WTC11 (cell line): Measurements from ENCODE around the gene AKR1C2. TPM values are rescaled to one million over a fixed set of nuclear protein-coding genes. Genes with fewer than 3 reads are reported as not detected.
"Not testable (repeated sequence)": the region's sequence is repeated elsewhere in the genome, so short reads cannot be mapped to it uniquely, and the experiment has no call there.

Source experiments
- ATAC-seq: fragments of 200-7000 bp; cut with Tn5 transposase; 2 replicates; pipeline ENCODE4 v1.10.0; 2021; ENCODE audit warnings: mild to moderate bottlenecking, moderate library complexity
- CTCF ChIA-PET: fragments of 300-600 bp; sonication (Branson Sonifier 250); formaldehyde crosslinking; loops from one replicate; lab custom pipeline; 2021; ENCODE audit warnings: antibody characterized with exemption; lab: Charles Lee
- POLR2A ChIA-PET: fragments of 350-600 bp; sonication (Branson Sonifier 250); formaldehyde crosslinking; loops from one replicate; lab custom pipeline; 2021; ENCODE audit warnings: antibody characterized with exemption; lab: Charles Lee
- DNase-seq: peaks from one replicate; pipeline ENCODE4 v3.0.0; 2021; ENCODE audit warnings: low spot score
- H3K27ac Mint-ChIP-seq: 2 replicates; pipeline ENCODE4 v1.8.0; 2021; ENCODE audit warnings: mixed read lengths
- H3K27me3 Mint-ChIP-seq: 2 replicates; pipeline ENCODE4 v1.8.0; 2021; ENCODE audit warnings: low read depth, mild to moderate bottlenecking, moderate library complexity, mixed read lengths
- H3K36me3 Mint-ChIP-seq: 2 replicates; pipeline ENCODE4 v1.8.0; 2021; ENCODE audit warnings: mixed read lengths
- H3K4me1 Mint-ChIP-seq: 2 replicates; pipeline ENCODE4 v1.8.0; 2022; ENCODE audit warnings: mixed read lengths
- H3K4me3 Mint-ChIP-seq: 2 replicates; pipeline ENCODE4 v1.8.0; 2021; ENCODE audit warnings: mild to moderate bottlenecking, moderate library complexity, mixed read lengths
- H3K9me3 Mint-ChIP-seq: 2 replicates; pipeline ENCODE4 v1.8.0; 2021; ENCODE audit warnings: mixed read lengths
- CREM ChIP-seq: sonication (generic); formaldehyde crosslinking; IDR thresholded peaks from 2 replicates; pipeline ENCODE4 v1.8.1; 2022; ENCODE audit warnings: mild to moderate bottlenecking, missing genetic modification reagents, moderate library complexity
- ELF4 ChIP-seq: sonication (generic); formaldehyde crosslinking; IDR thresholded peaks from 2 replicates; pipeline ENCODE4 v1.8.1; 2022; ENCODE audit warnings: low read depth, mild to moderate bottlenecking, moderate library complexity, missing genetic modification reagents
- ESRRA ChIP-seq: sonication (generic); formaldehyde crosslinking; IDR thresholded peaks from 2 replicates; pipeline ENCODE4 v1.8.1; 2022; ENCODE audit warnings: mild to moderate bottlenecking, missing genetic modification reagents, borderline replicate concordance
- GTF2I ChIP-seq: fragments of 250-450 bp; sonication (Bioruptor Pico); conservative IDR thresholded peaks from 2 replicates; pipeline ENCODE4 v1.4.0; 2021; ENCODE audit warnings: mild to moderate bottlenecking
- JAZF1 ChIP-seq: fragments of 250-450 bp; sonication (Bioruptor Pico); IDR thresholded peaks from 2 replicates; pipeline ENCODE4 v1.9.0; 2021; ENCODE audit warnings: moderate library complexity, mild to moderate bottlenecking, inconsistent platforms
- NFE2L1 ChIP-seq: sonication (generic); formaldehyde crosslinking; IDR thresholded peaks from 2 replicates; pipeline ENCODE4 v1.8.1; 2023; ENCODE audit warnings: missing genetic modification reagents
- NR1H2 ChIP-seq: sonication (generic); formaldehyde crosslinking; IDR thresholded peaks from 2 replicates; pipeline ENCODE4 v1.9.0; 2021; ENCODE audit warnings: mild to moderate bottlenecking, moderate library complexity, missing genetic modification reagents
- NR2C2 ChIP-seq: sonication (generic); formaldehyde crosslinking; IDR thresholded peaks from 2 replicates; pipeline ENCODE4 v1.8.0; 2022; ENCODE audit warnings: mild to moderate bottlenecking, missing genetic modification reagents
- OVOL2 ChIP-seq: fragments of 250-450 bp; sonication (Bioruptor Pico); IDR thresholded peaks from 2 replicates; pipeline ENCODE4 v1.9.0; 2021; ENCODE audit warnings: mild to moderate bottlenecking, borderline replicate concordance
- TEAD1 ChIP-seq: sonication (generic); formaldehyde crosslinking; IDR thresholded peaks from 2 replicates; pipeline ENCODE4 v1.8.0; 2022; ENCODE audit warnings: mild to moderate bottlenecking, missing genetic modification reagents
- ZNF138 ChIP-seq: sonication (generic); formaldehyde crosslinking; conservative IDR thresholded peaks from 2 replicates; pipeline ENCODE4 v1.8.1; 2022; ENCODE audit warnings: mild to moderate bottlenecking, moderate library complexity, missing genetic modification reagents
- ZNF232 ChIP-seq: sonication (generic); formaldehyde crosslinking; IDR thresholded peaks from 2 replicates; pipeline ENCODE4 v1.8.0; 2022; ENCODE audit warnings: mild to moderate bottlenecking, missing genetic modification reagents
- ZNF263 ChIP-seq: sonication (generic); formaldehyde crosslinking; IDR thresholded peaks from 2 replicates; pipeline ENCODE4 v1.8.1; 2022; ENCODE audit warnings: low read depth, mild to moderate bottlenecking, moderate library complexity, missing genetic modification reagents
- ZNF396 ChIP-seq: fragments of 250-450 bp; sonication (Bioruptor Pico); IDR thresholded peaks from 2 replicates; pipeline ENCODE4 v1.8.0; 2021; ENCODE audit warnings: mild to moderate bottlenecking, moderate library complexity, borderline replicate concordance
- ZNF671 ChIP-seq: fragments of 250-450 bp; sonication (Bioruptor Pico); IDR thresholded peaks from 2 replicates; pipeline ENCODE4 v1.8.0; 2021; ENCODE audit warnings: mild to moderate bottlenecking
- total RNA-seq: library from RNA; stranded (reverse); gene quantifications from 3 replicates; pipeline ENCODE4 v1.2.3, GENCODE V29; 2021
- TF ChIP-seq, protein P1 (sequence below): sonication (generic); formaldehyde crosslinking; IDR thresholded peaks from 2 replicates; pipeline ENCODE4 v1.8.1; 2023; ENCODE audit warnings: mild to moderate bottlenecking, missing genetic modification reagents
- TF ChIP-seq, protein P2 (sequence below): sonication (generic); formaldehyde crosslinking; conservative IDR thresholded peaks from 2 replicates; pipeline ENCODE4 v1.8.1; 2022; ENCODE audit warnings: mild to moderate bottlenecking, missing genetic modification reagents
- TF ChIP-seq, protein P3 (sequence below): sonication (generic); formaldehyde crosslinking; IDR thresholded peaks from 2 replicates; pipeline ENCODE4 v1.8.1; 2022; ENCODE audit warnings: mild to moderate bottlenecking, missing genetic modification reagents, moderate library complexity, borderline replicate concordance
- TF ChIP-seq, protein P4 (sequence below): sonication (generic); formaldehyde crosslinking; IDR thresholded peaks from 2 replicates; pipeline ENCODE4 v1.8.1; 2023; ENCODE audit warnings: mild to moderate bottlenecking, missing genetic modification reagents, moderate library complexity
- TF ChIP-seq, protein P5 (sequence below): sonication (generic); formaldehyde crosslinking; IDR thresholded peaks from 2 replicates; pipeline ENCODE4 v1.8.1; 2022; ENCODE audit warnings: low read depth, missing genetic modification reagents, borderline replicate concordance
- TF ChIP-seq, protein P6 (sequence below): fragments of 250-450 bp; sonication (Bioruptor Pico); IDR thresholded peaks from 2 replicates; pipeline ENCODE4 v1.9.0; 2021; ENCODE audit warnings: mild to moderate bottlenecking
- TF ChIP-seq, protein P7 (sequence below): sonication (generic); formaldehyde crosslinking; IDR thresholded peaks from 2 replicates; pipeline ENCODE4 v1.8.0; 2022; ENCODE audit warnings: mild to moderate bottlenecking, missing genetic modification reagents

AKR1C2 gene
- total RNA-seq, 1 experiment from 2014 or later: 1.2 TPM

DNA sequence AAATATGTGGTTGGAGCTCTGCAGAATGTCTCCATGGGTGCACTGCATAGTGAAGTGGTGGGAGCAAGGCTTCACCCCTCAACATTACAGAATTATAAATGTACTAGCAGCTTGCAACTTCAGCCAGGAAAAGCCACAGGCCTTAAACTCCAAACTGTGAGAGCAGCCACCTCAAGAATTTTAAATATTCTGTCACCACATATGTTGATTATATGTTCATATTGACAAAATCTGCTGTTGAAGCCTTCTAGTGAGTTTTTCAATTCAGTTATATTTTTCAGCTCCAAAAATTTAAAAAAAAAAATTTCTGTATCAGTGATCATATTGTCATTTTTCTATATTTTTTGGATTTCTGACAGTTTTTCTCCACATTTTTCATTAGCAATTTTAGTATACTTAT, 30.9 kb upstream of the AKR1C2 start (continued):
- TF ChIP-seq, protein P1, sequence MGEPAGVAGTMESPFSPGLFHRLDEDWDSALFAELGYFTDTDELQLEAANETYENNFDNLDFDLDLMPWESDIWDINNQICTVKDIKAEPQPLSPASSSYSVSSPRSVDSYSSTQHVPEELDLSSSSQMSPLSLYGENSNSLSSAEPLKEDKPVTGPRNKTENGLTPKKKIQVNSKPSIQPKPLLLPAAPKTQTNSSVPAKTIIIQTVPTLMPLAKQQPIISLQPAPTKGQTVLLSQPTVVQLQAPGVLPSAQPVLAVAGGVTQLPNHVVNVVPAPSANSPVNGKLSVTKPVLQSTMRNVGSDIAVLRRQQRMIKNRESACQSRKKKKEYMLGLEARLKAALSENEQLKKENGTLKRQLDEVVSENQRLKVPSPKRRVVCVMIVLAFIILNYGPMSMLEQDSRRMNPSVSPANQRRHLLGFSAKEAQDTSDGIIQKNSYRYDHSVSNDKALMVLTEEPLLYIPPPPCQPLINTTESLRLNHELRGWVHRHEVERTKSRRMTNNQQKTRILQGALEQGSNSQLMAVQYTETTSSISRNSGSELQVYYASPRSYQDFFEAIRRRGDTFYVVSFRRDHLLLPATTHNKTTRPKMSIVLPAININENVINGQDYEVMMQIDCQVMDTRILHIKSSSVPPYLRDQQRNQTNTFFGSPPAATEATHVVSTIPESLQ (CRISPR knock-in tag): no peak
- TF ChIP-seq NFE2L1 (no peak), NR1H2 (CRISPR knock-in tag) (no peak), ZNF138 (CRISPR knock-in tag) (no peak), JAZF1 (CRISPR knock-in tag) (no peak), ESRRA (CRISPR knock-in tag) (no peak), ZNF396 (CRISPR knock-in tag) (no peak), CREM (CRISPR knock-in tag) (no peak), TEAD1 (CRISPR knock-in tag) (no peak)
- TF ChIP-seq, protein P2, sequence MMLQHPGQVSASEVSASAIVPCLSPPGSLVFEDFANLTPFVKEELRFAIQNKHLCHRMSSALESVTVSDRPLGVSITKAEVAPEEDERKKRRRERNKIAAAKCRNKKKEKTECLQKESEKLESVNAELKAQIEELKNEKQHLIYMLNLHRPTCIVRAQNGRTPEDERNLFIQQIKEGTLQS (CRISPR knock-in tag): no peak
- TF ChIP-seq, protein P3, sequence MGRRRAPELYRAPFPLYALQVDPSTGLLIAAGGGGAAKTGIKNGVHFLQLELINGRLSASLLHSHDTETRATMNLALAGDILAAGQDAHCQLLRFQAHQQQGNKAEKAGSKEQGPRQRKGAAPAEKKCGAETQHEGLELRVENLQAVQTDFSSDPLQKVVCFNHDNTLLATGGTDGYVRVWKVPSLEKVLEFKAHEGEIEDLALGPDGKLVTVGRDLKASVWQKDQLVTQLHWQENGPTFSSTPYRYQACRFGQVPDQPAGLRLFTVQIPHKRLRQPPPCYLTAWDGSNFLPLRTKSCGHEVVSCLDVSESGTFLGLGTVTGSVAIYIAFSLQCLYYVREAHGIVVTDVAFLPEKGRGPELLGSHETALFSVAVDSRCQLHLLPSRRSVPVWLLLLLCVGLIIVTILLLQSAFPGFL (CRISPR knock-in tag): no peak
- TF ChIP-seq, protein P4, sequence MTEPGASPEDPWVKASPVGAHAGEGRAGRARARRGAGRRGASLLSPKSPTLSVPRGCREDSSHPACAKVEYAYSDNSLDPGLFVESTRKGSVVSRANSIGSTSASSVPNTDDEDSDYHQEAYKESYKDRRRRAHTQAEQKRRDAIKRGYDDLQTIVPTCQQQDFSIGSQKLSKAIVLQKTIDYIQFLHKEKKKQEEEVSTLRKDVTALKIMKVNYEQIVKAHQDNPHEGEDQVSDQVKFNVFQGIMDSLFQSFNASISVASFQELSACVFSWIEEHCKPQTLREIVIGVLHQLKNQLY (CRISPR knock-in tag): no peak

DNA sequence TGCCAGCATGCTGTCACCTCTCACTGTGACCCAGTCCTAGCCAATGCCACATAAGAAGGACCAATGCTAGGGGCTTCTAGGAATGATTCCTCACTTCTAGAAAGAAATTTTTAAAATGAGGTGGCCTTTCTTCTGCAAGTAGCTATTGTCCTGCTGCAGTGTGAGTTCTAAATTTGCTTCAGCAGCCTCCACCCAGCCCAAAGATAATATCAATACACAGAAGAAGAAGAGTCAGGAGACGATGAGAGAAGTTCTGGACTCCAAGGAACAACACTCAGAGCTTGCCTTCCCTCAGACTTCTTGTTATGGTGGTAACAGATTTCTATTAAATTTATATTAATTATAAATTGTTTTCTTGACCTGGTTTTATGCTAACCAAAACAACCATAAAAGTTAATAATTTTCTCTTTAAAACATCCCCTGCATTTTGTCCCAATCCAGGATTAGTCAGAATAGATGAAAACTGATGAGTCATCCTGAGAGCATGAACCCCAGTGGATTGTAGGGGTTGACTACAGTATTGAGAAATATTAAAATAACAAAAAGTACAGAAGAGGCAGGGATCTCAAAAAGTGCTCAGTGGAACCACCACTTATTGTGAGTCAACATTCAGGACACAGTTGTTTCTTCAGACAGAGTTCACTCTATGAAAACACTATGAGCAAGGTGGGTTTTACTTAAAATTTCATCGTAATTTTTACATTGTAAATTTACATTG, 29.6 kb upstream of the AKR1C2 start:
- Mint-ChIP-seq H3K4me3 (no peak overlapping the region), H3K27me3 (no peaks in the 10 kb centered on the region), H3K4me1 (peaks cover 29% of the 10 kb centered on the region), H3K36me3 (peaks cover 23% of the 10 kb centered on the region), H3K27ac (no peak overlapping the region), H3K9me3 (peaks cover 46% of the 10 kb centered on the region)
- ChIA-PET POLR2A (no interaction called here), CTCF (no interaction called here)
- no peak for DNase-seq
- TF ChIP-seq, protein P1 (CRISPR knock-in tag): no peak
- TF ChIP-seq ZNF671 (CRISPR knock-in tag): no peak
- TF ChIP-seq ELF4 (CRISPR knock-in tag): no peak
- TF ChIP-seq, protein P5, sequence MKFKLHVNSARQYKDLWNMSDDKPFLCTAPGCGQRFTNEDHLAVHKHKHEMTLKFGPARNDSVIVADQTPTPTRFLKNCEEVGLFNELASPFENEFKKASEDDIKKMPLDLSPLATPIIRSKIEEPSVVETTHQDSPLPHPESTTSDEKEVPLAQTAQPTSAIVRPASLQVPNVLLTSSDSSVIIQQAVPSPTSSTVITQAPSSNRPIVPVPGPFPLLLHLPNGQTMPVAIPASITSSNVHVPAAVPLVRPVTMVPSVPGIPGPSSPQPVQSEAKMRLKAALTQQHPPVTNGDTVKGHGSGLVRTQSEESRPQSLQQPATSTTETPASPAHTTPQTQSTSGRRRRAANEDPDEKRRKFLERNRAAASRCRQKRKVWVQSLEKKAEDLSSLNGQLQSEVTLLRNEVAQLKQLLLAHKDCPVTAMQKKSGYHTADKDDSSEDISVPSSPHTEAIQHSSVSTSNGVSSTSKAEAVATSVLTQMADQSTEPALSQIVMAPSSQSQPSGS: no peak
- TF ChIP-seq, protein P6, sequence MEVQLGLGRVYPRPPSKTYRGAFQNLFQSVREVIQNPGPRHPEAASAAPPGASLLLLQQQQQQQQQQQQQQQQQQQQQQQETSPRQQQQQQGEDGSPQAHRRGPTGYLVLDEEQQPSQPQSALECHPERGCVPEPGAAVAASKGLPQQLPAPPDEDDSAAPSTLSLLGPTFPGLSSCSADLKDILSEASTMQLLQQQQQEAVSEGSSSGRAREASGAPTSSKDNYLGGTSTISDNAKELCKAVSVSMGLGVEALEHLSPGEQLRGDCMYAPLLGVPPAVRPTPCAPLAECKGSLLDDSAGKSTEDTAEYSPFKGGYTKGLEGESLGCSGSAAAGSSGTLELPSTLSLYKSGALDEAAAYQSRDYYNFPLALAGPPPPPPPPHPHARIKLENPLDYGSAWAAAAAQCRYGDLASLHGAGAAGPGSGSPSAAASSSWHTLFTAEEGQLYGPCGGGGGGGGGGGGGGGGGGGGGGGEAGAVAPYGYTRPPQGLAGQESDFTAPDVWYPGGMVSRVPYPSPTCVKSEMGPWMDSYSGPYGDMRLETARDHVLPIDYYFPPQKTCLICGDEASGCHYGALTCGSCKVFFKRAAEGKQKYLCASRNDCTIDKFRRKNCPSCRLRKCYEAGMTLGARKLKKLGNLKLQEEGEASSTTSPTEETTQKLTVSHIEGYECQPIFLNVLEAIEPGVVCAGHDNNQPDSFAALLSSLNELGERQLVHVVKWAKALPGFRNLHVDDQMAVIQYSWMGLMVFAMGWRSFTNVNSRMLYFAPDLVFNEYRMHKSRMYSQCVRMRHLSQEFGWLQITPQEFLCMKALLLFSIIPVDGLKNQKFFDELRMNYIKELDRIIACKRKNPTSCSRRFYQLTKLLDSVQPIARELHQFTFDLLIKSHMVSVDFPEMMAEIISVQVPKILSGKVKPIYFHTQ (CRISPR knock-in tag): no peak
- no peak for TF ChIP-seq OVOL2 (CRISPR knock-in tag)
- no peak for TF ChIP-seq GTF2I (CRISPR knock-in tag)
- no peak for TF ChIP-seq ZNF263 (CRISPR knock-in tag)
- TF ChIP-seq, protein P7, sequence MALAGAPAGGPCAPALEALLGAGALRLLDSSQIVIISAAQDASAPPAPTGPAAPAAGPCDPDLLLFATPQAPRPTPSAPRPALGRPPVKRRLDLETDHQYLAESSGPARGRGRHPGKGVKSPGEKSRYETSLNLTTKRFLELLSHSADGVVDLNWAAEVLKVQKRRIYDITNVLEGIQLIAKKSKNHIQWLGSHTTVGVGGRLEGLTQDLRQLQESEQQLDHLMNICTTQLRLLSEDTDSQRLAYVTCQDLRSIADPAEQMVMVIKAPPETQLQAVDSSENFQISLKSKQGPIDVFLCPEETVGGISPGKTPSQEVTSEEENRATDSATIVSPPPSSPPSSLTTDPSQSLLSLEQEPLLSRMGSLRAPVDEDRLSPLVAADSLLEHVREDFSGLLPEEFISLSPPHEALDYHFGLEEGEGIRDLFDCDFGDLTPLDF (CRISPR knock-in tag): no peak
- no peak for TF ChIP-seq TEAD1 (CRISPR knock-in tag)
- no peak for TF ChIP-seq ZNF232 (CRISPR knock-in tag)
- no peak for TF ChIP-seq NR1H2 (CRISPR knock-in tag)
- TF ChIP-seq NR2C2 (CRISPR knock-in tag): no peak
- ATAC-seq: no peak

DNA sequence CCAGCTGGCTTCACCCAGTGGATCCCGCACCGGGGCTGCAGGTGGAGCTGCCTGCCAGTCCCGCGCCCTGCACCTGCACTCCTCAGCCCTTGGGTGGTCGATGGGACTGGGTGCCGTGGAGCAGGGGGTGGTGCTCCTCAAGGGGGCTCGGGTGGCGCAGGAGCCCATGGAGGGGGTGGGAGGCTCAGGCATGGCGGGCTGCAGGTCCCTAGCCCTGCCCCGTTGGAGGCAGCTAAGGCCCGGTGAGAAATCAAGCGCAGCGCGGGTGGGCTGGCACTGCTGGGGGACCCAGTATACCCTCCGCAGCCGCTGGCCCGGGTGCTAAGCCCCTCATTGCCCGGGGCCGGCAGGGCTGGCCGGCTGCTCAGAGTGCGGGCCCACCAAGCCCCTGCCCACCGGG, 28.8 kb upstream of the AKR1C2 start:
- CTCF ChIA-PET, ATAC-seq, POLR2A ChIA-PET: not testable (repeated sequence)

More for the DNA sequence above, 28.8 kb upstream of the AKR1C2 start:
- H3K4me3 Mint-ChIP-seq, H3K27ac Mint-ChIP-seq, DNase-seq, H3K27me3 Mint-ChIP-seq: not testable (repeated sequence)
- Mint-ChIP-seq H3K9me3 (peaks cover 47% of the 10 kb centered on the region), H3K36me3 (peaks cover 23% of the 10 kb centered on the region), H3K4me1 (peaks cover 29% of the 10 kb centered on the region)
